IMR-90 (cell line): ENCODE results near the gene SIGLEC6.

Source experiments
- FOS ChIP-seq: fragments of 150-350 bp; IDR thresholded peaks from 2 replicates; pipeline ENCODE4 v1.6.1; 2016; ENCODE audit warnings: low read depth, low read length
- MAFK ChIP-seq: IDR thresholded peaks from 2 replicates; pipeline ENCODE4 v1.6.1; 2012; ENCODE audit warnings: low read depth, low read length, improper control_type of control experiment
- MAZ ChIP-seq: IDR thresholded peaks from 2 replicates; pipeline ENCODE4 v1.6.1; 2012; ENCODE audit warnings: low read depth, mild to moderate bottlenecking, low read length, improper control_type of control experiment, moderate library complexity, borderline replicate concordance
- NFE2L2 ChIP-seq: fragments of 150-350 bp; IDR thresholded peaks from 2 replicates; pipeline ENCODE4 v1.6.1; 2016; ENCODE audit warnings: low read depth, mild to moderate bottlenecking, low read length
- POLR2A ChIP-seq: IDR thresholded peaks from 2 replicates; pipeline ENCODE4 v1.6.1; 2012; ENCODE audit warnings: mild to moderate bottlenecking, low read depth, low read length
- RAD21 ChIP-seq: IDR thresholded peaks from 2 replicates; pipeline ENCODE4 v1.6.1; 2012; ENCODE audit warnings: low read length, improper control_type of control experiment
- RCOR1 ChIP-seq: IDR thresholded peaks from 2 replicates; pipeline ENCODE4 v1.6.1; 2012; ENCODE audit warnings: mild to moderate bottlenecking, low read length, improper control_type of control experiment; ENCODE audit not compliant: insufficient replicate concordance
- RFX5 ChIP-seq: IDR thresholded peaks from 2 replicates; pipeline ENCODE4 v1.8.0; 2012; ENCODE audit warnings: low read depth, mild to moderate bottlenecking, low read length, moderate library complexity
- TF ChIP-seq, protein P1 (sequence below): conservative IDR thresholded peaks from 2 replicates; pipeline ENCODE4 v1.5.1; 2012; ENCODE audit warnings: mild to moderate bottlenecking, low read depth, low read length, improper control_type of control experiment

DNA sequence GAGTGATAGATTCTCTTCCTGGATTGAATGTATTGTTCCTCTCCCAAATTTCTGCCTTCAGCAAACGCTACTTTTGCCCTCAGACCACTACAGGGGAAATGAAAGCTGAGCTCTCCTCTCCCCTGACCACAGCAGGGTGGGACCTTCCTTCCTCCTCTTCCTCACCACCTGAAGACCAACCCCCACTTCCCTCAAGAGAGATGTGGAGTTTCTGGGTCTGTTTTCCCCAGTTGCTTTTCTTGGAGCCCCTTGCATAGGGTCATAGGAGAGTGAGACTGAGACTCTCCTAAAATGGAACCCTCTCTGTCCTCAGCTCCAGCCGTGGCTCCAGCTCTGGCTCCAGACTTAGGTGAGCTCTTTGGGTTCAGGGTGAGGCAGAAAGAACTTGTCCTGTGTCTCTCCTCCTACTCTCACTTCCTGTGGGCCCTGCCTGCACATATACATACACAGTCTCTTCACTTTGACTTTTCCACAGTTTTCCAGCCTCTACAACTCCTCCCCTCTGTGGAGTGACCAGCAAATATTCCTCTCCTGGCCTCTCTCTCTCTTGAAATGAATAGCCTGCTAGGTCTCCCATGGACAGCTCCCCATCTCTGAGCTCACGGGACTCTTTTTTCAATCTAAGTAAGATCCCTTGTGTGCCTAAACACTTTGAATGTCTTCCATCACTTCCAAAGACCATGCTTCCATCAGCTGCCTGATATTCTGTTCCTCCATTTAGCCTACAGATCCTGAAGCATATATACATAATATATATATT is 20.4 kb upstream of the SIGLEC6 start:
- TF ChIP-seq, protein P1, sequence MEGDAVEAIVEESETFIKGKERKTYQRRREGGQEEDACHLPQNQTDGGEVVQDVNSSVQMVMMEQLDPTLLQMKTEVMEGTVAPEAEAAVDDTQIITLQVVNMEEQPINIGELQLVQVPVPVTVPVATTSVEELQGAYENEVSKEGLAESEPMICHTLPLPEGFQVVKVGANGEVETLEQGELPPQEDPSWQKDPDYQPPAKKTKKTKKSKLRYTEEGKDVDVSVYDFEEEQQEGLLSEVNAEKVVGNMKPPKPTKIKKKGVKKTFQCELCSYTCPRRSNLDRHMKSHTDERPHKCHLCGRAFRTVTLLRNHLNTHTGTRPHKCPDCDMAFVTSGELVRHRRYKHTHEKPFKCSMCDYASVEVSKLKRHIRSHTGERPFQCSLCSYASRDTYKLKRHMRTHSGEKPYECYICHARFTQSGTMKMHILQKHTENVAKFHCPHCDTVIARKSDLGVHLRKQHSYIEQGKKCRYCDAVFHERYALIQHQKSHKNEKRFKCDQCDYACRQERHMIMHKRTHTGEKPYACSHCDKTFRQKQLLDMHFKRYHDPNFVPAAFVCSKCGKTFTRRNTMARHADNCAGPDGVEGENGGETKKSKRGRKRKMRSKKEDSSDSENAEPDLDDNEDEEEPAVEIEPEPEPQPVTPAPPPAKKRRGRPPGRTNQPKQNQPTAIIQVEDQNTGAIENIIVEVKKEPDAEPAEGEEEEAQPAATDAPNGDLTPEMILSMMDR = no peak
- TF ChIP-seq RCOR1 = no peak
- no peak for TF ChIP-seq RFX5
- TF ChIP-seq FOS = no peak
- no peak for TF ChIP-seq RAD21
- no peak for TF ChIP-seq MAZ
- TF ChIP-seq POLR2A = no peak
- TF ChIP-seq MAFK = no peak
- TF ChIP-seq NFE2L2 = no peak
